GM19043 (cell line): ENCODE measurements around the gene SGSM2.

Source experiments
- ATAC-seq: cut with Tn5 transposase; IDR thresholded peaks from one replicate; pipeline ENCODE4 v1.9.1; 2021; ENCODE audit warnings: low read depth; ENCODE audit not compliant: unreplicated experiment

SGSM2 gene

DNA sequence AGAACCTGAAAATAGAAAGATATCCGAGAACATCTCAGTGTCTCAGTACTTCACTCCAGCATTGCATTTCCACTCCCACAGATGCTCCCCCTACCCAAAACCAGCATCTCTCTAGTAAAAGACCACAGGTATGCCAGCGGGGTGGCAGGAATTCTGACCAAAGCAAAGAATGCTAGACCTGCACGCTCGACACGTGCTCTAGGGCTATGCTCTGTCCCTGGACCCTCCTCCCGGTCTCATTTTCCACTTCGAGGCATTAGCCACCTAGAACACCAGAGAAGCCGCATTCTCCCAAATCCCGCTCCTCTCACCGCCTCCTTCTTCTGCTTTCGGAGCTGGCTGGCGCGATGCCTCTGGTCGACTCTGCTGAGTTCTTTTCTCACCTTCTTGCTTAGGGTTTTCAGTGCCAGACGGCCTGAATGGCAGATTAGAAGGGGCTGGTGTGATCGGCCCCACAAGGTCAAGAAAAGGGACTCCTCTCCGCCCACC lies 1.5 kb upstream of the SGSM2 start:
- ATAC-seq = no peak

DNA sequence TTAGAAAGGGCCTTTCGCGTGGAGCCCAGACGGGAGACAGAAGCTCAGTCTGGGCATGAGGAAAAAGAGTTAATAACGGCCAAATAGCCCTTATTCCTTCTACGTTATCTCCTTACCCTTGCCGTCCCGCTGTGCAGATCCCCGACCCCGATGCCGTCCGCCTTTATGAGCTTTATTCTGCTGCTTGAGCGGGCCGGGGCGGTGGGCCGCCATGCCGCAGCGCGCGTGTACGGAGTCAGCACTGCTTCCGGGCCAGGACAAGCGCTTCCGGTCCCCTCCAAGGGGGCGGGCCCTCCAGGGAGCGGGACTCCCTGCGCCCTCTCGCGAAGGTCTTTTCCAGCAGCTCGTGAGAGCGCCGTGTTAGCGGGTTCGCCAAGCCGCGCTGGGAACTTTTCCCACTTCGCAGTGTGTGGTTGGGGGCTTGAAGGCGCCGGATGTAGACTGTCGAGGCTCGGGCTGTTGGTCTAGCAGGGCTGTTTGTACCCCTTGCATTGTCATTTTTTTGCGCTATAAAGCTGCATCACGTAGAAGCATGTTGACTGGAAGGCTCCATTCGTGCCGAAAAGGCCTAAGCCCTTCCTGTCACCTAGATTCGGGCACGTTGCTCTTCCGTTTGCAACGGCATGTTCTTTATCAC lies 968 bp upstream of the SGSM2 start, which contains the start of gene TSR1:
TSR1 (minus strand) TSS at position 243 of the 637 bp plus-strand sequence; CDS start at position 213, 30 bp downstream.
- ATAC-seq = peak; percentile 76

DNA sequence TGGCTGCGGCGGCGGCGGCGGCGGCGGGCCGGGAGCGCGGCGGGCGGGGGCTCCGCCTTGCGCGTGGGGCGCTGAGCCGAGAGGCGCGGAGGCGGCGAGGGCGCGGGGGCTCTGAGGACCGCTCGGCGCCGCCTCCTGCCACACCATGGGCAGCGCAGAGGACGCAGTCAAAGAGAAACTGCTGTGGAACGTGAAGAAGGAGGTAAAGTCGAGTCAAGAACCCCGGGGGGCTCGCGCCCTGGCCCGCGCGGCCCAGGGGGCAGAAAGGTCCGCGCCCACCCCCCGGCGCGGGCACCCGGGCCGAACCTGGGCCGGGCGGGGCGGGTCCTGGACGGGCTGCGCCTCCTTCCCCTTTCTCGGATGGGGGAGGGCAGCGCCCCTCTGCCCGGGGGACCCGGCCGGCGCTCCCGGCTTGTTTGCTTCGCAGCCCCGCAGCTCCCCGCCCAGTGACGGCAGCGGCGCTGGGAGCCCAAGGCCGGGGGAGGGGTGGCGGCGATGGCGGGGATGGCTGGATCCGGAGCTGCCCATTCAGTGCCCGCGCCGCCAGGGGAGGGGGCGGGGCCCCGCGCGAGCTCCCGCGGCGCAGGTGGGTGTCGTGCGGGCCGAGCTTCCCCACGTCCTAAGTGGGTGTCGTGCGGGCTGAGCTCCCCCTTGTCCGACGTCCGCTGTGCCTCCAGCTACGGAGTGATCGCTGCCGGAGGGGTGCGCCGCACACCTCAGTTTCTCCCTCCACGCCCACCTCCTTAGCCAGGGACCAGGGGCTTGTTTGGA lies 428 bp downstream of the SGSM2 start:
- no peak for ATAC-seq

DNA sequence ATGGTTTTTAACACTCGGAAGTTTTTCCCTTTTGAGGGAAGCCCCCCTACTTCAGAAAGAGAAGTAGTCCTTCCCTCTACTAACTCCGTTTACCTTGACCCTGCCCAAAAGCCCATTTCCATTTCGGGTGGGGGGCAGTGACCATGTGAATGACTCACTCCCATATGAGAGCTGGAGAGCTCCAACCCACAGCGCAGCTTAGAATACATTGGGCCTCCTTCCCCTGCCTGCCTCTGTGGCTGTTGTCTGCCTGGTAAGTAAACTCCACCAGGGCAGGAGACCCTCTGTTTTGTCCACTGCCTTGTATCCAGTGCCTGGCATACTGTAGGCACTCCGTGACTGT lies 985 bp downstream of the SGSM2 start:
- ATAC-seq = no peak

DNA sequence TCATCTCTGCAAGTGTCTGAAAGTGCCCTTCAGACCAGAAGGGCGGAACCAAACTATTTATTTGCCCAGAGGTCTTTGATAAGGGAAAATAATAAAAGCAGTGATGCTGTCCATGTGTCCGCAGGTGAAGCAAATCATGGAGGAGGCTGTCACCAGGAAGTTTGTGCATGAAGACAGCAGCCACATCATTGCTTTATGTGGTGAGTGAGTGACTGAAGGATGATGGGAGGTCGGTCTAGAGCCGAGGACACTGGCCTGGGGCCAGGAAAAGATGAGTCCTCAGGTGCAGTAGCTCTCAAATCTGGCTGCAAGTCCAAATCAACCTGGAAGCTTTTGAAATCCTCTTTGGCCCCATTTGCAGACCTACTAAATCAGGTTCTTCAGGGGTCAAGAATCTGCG lies 6.1 kb downstream of the SGSM2 start:
- ATAC-seq = no peak

DNA sequence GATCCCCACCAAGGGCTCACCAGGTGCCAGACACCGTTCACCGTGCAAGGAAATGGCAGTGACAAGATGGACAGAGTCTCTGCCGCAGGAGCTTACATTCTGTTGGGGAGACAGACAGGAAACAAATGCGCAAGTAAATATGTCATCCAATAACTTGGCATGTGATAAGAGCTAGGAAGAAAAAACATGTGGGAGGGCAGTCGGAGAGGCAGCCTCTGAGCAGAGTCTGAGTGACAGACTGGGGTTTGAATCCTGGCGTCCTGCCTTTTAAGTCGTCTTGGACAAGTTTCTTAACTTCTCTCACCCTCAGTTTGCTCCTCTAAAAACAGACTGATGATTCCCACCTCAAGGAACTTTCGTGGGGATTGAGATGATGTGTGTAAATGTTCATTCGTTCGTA lies 7.2 kb downstream of the SGSM2 start:
- ATAC-seq = no peak

DNA sequence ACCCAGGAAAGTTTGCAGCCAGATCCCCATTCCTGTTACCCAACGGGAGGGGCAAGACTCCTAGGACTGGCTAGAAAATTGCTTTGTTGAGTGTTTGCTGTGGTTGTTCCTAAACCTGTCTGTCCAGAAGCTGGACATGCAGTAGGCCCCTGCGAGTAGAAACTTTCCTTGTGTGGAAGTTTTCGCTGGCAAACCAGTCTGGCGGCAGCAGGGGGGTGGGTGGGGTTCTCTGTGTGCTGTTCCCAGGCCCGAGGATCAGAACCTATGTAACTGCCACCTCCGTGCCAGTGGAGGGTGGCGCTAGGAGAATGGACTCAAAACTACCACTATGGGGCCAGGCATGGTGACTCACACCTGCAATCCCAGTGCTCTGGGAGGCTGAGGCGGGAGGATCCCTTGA lies 9.2 kb downstream of the SGSM2 start:
- ATAC-seq = no peak

DNA sequence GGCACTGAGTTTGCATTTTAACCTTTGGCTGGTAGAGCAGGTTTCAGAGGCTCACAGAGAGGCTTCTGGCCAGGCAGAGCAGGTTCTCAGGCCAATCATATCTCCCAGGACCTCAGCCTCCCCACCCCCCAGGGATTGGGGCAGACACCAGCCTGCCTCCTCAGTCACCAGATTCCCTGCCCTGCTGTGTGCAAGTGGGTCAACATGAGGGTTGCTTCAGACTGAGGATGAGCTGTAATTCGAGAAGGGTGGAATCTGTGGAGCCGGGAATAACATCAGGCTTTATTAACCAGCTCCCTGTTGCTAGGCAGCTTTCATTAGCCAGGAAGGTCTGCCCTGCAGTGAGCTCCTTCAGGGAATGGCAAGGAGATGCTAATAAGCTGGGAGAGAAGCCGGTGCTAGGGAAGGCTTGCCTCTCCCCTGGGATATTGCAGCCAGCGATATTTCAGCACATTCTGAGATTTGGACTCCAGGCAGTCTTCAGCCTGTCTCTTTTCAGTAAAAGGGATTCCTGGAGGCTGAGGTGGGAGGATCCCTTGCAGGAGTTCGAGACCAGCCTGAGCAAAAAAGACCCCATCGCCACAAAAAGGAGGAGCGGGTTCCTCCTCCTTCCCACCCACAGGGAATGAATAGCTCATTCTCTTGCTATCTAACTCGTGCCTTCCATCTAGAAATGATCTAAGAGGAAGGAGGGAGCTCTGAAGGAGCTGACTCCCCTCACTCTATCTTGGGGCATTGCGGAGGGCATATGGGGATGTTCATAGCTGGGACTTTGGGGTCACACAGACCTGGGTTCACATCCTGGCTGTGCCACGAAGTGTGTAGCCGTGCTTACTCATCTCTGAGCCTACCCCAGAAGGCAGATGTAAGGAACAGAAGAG lies 10.7 kb downstream of the SGSM2 start:
- no peak for ATAC-seq

DNA sequence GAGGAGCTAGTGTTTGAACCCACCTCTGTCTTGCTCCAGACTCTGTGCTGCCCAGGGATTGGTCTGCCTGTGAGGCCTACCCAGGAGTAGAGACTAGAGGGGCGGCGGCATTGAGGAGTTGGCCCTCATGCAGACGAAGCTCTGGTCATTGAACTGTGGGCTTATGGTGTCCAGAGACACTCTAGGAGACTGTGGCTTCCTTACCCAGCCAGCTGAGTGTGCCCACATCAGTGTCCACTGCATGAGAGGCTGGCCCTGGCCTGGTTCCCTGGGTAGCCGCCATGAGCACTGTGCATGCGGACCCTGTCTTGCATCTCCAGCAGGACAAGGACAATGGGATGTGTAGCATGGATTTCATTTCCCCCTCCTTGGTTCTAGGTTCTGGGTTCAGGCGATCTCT lies 14.0 kb downstream of the SGSM2 start:
- no peak for ATAC-seq

DNA sequence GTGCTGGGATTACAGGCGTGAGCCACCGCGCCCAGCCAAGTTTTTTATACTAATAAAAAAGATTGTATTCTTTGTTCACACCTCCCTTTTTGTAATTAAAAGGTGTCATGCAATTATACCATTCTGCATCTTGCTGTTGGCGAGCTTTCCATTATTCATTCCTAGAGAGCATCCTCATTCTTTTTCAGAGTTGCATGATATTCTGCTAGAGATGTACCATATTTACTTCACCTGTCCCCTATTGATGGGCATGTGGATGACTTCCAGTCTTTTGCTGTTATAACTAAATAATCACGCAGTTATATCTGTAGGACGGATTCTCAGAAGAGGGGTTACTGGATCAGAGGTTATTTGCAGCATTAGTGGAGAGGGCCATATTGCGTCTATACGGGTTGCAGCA lies 17.0 kb downstream of the SGSM2 start:
- no peak for ATAC-seq

DNA sequence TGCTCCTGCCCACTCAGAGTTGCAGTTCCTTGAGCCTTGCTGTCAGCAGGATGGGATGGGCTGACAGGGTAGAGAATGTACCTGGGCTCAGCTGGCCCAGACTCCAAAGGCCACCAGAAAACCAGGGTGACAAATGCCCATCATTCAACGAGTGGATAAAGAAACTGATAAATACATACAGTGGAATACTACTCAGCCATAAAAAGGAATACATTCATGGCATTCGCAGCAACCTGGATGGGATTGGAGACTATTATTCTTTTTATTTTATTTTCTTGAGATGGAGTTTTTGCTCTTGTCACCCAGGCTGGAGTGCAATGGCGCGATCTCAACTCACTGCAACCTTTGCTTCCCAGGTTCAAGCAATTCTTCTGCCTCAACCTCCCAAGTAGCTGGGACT lies 19.9 kb downstream of the SGSM2 start:
- ATAC-seq = no peak

DNA sequence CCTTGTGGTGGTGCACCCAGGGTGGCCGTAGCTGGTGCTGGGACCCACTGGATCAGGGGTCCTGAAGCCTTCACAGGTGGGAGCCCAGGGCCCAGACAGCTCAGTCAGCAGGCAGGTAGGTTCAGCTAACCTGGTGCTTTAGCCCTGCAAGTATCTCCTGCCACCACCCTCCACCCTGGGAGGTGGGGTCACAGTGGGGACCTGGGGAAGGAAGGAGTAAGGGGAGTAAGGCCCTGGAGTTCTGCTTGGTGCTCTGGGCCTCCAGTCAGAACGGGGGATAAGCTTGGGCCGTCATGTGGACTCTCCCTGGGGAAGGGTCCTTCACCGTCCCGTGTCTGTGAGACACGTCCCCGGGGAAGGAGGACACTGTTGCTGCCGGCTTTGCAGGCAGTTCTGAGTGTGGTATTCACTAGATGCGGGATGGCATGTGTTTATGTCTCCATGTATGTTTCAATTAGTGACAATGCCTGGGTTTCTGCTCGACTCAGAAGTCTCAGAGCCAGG lies 20.7 kb downstream of the SGSM2 start:
- ATAC-seq = no peak

DNA sequence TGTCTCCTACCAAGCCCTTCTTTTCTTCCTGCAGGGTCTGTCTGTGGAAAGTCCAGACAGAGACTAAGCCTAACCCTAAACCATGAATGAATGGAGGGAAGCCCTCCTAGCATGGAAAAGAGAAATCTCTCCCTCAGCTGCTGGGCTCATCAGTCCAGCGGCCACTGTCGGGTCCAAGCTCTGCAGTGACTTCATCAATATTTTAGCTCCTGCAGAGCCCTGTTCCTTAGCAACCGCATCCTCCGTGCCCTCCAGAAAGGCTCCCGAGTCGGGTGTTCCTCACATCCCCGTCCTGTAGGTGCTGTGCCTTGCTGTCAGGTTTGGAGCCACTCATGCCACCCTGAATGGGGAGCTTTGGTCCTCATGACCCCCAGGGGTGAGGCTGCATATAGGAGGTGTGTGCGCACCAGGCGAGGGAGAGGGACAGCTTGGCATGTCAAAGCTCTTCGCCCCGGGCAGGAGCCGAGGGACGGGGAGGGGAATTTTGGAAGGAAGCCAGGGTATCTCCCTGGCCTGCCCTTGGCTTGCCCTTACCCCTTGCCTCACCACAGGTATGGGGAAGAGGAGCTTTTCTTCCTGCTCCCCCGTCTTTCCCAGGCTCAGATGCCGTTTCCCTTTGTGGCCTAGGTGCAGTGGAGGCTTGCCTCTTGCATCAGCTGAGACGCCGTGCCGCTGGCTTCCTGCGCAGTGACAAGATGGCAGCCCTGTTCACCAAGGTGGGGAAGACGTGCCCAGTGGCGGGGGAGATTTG lies 23.9 kb downstream of the SGSM2 start:
- no peak for ATAC-seq

DNA sequence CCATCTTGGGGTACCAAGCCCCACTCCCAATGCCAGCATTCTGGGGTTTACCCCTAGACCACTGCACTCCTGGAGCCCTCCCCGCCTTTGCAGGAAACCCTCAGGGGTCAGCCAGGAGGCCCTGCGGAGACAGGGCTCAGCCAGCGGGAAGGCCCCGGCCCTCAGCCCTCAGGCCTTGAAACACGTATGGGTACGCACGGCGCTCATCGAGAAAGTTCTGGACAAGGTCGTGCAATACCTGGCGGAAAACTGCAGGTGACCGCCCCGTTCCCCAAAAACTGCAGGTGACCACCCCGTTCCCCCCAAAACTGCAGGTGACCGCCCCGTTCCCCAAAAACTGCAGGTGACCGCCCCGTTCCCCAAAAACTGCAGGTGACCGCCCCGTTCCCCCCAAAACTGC lies 24.7 kb downstream of the SGSM2 start:
- no peak for ATAC-seq

DNA sequence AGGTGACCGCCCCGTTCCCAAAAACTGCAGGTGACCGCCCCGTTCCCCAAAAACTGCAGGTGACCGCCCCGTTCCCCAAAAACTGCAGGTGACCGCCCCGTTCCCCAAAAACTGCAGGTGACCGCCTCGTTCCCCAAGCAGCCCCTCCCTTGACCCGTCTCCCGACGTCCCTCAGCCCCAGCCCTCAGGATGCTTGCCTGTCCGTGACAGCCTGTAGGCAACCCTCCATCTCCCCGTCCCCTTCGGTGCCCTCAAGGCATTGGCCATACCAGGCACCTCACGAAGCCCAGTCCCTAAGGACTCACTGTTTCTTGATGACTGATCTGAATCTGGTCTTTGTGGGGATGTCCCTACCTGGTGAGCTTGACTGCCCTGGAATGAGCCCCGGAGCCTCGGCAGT lies 25.1 kb downstream of the SGSM2 start:
- no peak for ATAC-seq

DNA sequence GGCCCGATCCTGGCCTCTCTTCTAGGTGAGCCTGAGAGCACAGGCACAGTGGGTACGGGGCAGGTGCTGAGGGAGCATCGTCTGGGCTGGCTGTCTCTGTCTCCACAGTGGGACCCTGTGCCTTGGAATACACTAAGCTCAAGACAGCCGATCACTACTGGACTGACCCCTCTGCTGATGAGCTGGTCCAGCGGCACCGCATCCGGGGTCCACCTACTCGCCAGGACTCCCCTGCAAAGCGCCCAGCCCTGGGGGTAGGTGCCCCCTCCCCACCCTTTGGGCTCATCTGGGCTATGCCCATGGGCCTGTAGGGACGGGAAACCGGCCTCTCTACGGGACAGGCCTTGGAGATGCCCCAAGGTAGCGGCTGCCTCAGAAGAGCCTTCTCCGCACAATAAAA lies 25.6 kb downstream of the SGSM2 start:
- ATAC-seq = no peak

DNA sequence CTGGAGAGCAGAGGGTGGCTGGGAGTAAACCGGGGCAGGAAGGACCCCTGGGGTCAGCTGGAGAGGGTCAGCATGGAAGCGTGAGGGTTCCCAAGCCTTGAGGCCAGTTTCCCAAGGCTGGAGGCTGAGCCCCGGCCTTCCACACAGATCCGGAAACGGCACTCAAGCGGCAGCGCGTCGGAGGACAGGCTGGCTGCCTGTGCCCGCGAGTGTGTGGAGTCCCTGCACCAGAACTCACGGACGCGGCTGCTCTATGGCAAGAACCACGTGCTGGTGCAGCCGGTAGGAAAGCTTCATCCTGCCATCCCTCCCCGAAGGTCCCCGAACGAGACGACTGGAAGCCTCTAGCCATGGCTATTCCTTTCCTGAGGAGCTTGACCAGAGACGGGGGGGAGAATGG lies 26.0 kb downstream of the SGSM2 start:
- ATAC-seq = no peak

DNA sequence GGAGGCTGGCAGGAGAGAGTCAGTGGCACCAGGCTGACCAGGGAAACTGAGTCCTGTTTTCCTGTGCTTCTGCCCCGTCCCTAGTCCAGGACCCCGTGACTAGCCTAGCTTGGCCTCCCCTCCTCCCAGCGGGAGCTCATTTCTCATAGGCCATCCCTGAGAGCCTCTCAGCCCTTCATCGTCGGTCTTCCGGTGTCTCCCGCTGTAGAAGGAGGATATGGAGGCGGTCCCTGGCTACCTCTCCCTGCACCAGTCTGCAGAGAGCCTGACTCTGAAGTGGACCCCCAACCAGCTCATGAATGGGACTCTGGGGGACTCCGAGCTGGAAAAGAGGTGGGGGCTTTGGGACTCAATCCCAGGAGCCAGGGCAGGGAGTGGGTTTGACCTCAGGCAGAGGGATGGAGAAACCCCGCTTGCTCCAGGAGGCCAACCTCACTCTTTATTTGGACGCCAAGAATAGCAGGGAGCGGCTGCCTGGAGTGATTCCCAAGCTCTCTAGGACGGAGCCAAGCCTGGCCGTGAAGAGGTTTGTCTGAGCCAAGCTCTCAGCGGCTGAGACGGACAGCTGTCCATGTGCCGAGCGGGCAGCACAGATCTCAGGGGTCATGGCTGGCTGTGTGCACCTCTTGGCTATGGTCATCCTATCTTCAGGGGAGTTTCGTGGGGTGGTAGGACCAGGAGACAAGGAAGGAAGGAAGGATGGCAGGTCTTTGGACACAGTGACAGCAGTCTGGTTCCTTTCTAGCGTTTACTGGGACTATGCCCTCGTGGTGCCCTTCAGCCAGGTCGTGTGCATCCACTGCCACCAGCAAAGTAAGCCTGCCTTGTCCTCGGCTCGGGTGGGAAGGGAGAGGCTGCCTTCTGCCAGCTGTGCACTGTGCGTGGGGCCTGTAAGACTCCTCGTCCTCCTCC lies 26.8 kb downstream of the SGSM2 start:
- ATAC-seq = no peak

DNA sequence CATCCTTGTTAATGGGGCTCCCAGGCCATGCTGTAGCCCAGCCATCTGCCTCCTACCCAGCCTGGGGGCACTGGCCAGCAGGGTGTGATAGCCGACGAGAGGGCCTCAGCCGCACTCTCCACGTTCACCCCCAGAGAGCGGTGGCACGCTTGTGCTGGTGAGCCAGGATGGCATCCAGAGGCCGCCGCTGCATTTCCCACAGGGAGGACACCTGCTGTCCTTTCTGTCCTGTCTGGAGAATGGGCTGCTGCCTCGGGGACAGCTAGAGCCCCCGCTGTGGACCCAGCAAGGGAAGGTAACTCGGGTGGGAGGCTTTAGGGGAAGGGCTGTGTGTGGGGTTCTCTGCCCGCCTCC lies 27.4 kb downstream of the SGSM2 start:
- ATAC-seq = no peak
